GM15510 (cell line): ENCODE results near the gene PKIB.

ENCODE experiments used
- POLR2A ChIP-seq: IDR thresholded peaks from 3 replicates; pipeline ENCODE4 v1.6.1; 2011; ENCODE audit warnings: borderline replicate concordance; ENCODE audit not compliant: insufficient read length; ENCODE audit errors: extremely low read depth

PKIB gene

DNA sequence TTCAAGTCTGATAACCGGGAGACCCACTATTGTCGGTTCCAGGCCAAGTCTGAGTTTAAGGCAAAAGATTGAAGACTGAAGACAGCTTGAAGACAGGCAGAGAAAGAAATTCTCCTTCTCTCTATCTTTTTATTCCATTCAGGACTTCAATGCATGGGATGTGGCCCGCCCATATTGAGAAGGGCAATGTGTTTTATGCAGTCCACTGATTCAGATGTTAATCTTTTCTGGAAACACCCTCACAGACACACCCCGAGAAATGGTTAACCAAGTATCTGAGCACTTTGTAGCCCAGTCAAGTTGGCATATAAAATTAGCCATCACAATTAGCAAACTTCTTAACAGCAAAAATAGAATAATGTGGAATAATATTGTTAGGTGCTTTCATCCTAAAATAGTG is 93.9 kb downstream of the PKIB start:
- no peak for TF ChIP-seq POLR2A

DNA sequence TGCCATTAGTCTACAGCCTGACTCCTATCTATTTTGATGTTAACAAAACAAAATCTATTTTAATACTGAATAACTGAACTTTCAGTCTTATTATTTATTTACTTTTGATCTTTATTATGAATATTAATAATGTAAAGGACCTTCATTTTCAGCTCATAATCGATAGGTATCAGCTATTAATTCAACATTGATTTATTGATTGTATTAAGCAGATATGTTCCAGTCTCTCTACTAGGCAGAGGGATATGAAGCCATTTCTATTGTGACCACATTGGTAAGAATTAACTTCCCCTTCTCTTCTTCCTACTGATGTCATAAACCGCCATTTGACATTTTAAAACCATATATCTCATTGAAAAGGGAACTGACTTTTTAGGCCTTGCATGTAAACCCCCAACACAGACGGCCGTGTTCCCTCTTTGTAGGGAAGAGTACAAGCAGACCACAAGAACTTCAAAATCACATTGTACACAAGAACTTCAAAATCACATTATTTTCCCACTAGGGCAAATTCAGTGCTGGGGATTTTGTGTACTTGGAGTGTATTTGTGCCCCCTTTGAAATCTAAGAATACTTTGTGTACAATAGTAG is 99.8 kb downstream of the PKIB start:
- no peak for TF ChIP-seq POLR2A

DNA sequence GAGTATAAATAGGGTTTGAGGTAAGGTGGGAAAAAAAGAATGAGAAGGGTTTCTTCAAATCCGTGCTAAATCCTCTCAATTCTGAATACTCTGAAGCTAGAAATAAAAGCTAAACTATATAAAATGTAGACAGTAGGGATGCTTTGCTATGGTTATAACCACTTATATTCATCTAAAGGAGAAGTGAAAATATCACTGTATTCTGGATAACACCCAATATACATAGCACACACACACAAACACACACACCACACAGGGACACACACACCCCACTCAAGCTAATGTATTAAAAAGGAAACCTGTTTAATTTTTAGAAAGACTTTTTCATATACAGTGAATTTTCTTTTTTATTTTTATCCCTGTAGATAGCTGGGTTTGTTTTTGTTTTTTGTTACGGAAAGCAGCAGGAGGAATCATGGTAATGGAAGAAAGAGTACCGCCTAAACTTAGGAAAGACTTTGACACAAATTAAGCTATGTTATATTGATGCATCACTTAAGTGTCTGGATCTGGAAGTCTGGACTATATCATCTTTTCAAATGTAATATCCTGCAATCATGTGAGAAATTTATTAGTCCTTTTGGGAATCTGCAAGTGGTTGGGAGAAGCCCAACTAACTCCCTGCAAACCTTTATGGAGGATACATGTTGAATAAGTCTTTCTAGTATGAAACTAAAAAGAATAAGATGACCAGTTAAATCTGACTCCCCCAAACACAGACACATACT is 100.9 kb downstream of the PKIB start:
- no peak for TF ChIP-seq POLR2A

DNA sequence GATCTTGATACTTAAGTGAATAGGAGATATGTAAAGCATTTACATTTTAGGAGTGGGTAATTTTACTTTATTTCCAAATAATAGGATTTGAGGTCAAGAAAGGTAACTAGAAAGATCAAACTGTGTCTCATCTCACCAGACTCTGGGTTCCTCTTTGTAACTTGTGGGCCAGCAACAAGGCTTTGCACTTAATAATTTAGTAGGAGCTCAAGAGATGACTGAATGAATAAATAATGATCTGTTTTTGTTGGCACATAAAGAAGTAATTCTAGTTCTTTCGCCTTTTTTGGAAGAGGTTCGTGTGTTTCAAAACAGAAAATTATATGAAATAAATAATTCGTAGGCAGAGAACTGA is 101.9 kb downstream of the PKIB start:
- no peak for TF ChIP-seq POLR2A

DNA sequence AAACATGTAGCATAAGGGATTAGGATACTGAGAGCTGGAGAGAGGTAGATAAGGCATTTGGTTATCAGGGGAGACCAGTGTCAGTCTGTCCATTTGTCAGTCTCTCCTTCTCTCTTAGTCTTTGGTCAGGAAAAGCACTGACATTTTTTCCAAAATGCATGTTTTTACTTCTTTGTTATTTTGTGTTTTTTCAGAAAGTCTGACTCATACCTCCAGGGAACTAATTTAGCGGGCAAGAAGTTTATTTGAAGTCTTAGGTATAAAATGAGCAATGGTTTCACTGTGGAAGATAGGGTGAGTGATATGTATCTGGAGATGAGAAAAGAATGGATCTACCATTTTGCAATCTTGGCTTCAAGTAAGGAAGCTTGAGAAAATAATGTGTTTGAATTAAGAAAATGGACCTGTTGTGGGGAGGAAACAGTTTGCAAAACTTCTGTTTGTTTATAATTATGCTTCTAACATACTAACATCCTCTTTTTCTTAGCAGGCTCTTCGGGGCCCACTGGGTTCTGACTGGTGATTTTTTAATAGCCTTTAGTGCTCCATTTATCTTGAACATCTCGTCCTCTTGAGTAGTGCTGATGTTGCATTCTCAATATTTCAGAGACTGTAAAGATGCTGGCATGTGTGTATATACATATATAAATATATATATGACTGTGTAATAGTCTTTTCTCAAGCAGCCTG is 102.4 kb downstream of the PKIB start:
- TF ChIP-seq POLR2A, result no peak

DNA sequence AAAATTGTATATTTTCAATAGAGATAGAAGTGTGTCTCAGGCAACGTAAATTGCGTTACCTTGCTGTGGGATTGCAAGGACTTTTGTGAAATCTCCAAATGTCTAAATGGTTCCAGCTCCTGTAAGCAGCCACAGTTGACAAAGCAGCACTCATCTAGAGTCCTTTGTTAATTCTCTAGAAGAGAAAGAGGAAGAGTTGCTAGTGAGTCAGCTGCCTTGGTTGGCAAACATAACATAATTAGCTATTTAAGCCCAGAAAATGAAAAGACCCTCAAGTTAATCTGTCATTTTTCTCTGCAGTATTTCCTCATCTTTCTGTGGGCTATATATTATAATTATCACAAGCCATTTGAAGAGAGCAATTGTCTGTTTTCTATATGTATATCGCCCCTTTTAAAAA is 102.9 kb downstream of the PKIB start:
- TF ChIP-seq POLR2A, result no peak

DNA sequence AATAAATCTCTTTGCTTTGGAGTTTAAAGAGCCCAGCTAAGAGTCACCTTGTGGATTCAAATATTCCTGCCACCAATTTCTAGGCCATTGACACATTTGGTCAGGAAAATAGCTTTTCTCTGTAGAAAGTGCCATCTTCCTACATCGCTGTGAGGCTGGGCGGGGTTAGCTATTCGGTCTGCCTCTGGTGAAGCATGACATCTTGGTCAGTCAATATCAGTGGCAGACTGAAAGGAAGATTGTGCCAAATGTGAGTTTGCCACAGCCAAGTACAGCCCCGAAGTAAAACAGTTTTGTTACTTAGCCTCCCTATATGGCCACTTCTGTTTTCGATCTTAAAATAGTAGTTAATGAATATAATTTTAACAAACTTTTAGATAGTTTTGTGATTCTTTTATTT is 103.9 kb downstream of the PKIB start:
- no peak for TF ChIP-seq POLR2A

DNA sequence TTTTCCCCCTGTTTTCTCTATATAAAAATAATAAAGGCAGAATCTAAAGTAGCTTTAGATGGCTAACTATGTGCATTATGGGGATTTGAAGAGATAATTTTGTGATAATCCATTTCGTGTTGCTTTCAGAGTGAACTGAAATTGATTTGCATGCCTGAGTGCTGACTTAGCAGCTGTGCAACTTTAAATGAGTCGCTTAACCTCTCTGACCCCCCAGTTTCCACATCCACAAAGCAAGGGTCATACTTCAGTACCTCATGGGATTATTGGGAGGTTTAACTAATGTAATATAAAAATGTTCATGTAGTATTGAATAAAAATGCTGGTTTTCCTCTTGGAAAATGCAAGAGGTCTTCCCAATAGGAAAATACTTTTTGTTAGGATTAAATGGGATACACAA is 105.5 kb downstream of the PKIB start:
- TF ChIP-seq POLR2A, result no peak

DNA sequence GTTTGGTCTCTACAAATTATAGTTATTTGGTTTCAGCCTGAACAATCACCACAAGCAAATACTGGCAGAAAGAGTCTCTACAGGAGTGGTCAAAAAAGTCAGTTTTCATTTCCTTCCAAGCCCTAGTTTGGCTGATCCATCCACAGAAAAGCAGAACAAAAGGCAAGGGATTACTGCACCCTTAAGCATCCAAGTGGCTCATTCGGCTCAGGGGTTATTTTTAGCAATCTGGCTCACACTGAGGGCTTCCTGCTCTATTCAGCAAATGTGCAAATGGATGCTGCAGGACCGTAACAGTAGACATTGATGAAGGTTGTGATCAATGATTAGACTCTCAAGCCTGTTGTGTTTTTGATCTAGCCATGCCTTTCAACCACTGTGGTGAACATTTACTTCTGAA is 107.1 kb downstream of the PKIB start:
- TF ChIP-seq POLR2A, result no peak

DNA sequence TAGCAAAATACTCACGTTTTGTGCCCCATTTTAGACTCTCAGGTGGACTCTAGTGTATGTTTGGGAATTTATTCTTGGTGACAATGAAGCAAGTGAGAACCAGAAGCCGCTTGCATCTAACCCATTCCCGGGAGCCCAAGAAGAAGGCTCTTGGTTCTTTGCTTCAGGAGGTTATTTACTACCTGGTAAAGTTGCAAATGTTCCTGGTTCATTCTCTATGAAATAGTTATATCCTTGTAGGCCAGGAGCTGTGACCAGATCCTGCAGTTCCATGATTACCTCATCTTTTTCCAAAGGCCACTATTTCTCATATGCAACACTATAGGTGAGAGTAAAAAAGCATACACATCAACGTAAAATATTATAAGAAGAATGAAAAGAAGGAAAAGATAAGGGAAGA is 108.4 kb downstream of the PKIB start:
- TF ChIP-seq POLR2A, result no peak

DNA sequence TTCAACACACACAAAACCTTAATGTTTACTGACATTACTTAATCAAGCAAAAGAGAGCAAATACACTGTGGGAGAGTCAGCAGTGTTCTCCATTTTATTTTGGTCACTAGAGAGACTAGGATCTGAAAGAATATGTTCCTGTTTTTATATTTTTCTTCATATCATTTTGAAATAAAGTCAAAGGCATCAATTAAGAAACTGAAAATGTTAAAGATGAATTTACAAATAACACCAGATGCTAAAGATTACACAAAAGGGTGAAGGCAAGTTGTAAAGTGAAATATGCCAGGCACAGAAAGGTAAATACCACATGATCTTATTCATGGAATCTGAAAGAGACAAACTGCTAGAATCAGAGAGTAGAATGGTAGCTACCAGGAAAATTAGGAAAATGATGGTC is 109.0 kb downstream of the PKIB start:
- TF ChIP-seq POLR2A, result no peak

DNA sequence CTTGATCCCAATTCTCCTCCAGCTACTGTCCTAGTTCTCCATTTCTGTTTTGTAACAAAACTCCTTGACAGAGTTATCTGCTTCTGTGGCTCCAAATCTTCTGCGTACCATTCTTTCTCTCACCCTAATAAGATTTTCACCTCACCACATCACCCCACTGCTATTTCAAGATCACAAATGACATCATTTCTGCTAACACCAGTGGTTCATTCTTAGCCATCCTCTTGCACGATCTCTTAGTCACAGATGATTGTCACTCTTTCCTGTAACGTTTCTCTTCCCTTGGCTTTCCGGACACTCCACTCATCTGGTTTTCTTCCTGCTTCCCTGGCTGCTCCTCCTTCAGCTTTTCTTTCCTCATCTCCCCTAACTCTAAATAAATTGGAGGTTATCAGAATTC is 112.5 kb downstream of the PKIB start:
- no peak for TF ChIP-seq POLR2A

DNA sequence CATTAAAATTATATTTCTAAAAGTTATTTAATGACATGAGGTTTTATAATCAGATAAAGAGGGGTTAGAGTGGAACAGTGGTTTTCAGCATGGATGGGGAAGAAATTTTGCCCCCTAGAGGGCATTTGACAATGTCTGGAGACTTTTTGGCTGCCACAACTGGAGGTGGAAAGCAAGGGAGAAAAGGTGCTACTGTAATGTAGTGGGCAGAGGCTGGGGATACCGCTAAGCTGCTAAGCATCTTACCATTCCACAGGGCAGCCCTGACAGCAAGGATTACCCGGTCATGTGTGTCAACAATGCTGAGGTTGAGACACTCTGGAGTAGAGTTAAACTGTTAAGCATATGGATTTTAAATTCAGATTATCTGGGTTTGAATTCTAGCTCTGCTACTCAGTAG is 116.4 kb downstream of the PKIB start:
- TF ChIP-seq POLR2A, result no peak

DNA sequence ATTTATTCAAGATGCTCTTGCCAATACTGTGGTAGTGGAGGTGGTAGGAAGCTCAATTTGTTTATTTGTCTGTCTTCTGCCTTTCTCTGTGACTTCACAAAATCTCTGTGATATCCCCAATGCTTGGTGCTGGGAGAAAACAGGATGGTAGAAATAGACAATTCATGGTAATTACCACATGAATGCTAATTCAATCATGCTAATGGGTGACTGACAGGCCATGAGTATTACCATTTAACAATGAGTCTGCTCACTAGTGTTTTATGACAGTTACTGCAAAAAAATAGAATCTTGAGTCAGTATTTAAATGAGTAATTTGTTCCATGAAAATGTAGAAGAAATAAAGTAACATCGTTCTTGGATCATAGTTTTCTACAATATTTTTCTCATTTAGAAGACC is 117.0 kb downstream of the PKIB start:
- TF ChIP-seq POLR2A, result no peak

DNA sequence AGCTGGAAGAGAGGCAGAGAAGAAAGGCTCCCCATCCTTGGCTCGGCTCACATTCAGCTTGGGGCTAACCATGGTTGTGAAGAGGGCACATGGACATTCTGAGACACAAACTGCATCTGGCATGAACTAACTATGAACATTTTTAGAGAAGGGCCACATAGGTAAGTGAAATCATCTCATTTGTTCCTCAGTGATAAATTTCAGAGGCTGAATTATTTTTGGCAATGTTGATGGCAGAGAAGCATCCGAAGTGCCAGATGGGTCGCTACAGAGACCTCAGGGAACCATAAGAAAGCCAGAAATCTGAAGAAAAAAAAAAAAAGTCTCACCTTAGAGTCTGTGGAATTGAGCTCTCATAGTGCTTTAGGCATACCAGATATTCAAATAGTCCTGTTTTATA is 120.1 kb downstream of the PKIB start:
- TF ChIP-seq POLR2A, result no peak

DNA sequence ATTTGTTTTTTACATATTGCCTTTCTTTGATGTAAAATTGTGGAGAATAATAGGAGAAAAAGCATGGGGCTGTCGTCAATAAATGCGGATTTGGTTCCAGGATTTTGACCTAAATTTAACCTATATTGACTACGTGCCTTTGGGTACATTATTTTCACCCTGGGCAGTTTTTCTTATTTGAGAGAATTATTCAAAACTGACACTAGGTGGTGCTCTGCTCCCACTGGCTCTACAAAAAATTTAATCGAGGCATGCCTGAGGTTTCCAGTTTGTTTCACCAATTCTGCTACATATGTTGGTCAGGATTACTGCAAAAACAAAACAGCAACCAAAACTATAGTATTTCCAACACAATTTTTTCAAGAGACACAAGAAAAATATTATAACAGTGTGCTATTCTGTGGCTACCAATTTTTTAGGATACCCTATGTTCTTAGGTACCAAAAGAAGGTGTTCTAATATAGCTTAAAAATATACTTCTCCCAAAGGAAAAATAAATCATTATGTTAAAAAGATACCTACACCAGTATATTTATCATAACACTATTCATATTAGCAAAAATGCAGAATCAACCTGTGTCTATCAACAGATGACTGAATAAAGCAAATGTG is 120.7 kb downstream of the PKIB start:
- TF ChIP-seq POLR2A, result no peak

DNA sequence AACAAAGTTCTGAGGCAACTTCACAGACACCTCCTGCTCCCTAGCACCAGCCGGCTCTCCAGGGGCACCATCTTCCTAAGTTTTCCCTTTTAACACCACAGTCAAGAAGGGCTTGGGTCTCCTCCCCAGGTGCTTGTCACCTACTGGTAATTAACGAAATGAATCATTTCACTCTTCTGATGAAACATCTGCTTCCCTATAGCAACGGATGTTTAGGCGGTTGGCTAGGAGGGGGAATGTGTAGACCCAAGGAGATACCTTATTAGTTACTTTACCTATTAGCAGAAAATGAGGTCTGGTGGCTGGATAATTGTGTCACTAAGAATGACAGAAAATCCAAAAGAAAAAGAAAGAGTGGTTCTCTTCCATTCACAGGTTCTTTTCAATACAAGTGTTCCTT is 123.1 kb downstream of the PKIB start:
- no peak for TF ChIP-seq POLR2A
